ENCODE data around the gene EXO5.
"Not testable (repeated sequence)": the region's sequence is repeated elsewhere in the genome, so short reads cannot be mapped to it uniquely, and the experiment has no call there.

The EXO5 gene

DNA sequence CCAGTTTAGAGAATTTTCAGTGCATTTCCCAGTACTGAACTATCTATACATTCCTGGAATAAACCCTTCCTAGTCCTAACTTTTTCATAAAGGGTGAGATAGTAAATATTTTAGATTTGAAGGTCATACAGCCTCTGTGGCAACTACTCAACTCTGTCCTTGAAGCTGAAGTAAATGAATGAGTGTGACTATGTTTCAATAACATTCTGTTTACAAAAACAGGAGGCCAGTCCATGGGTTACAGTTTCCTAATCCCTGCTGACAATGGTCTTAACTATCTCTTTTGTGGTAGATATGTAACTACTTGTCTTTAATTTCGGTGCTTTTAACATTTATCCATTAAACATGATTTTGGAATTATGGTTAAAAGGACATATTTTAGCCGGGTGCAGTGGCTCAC, 27.2 kb downstream of the EXO5 start:
- no peak for DNase-seq
- intact Hi-C loops (cut with DNase I) = no loop called here

DNA sequence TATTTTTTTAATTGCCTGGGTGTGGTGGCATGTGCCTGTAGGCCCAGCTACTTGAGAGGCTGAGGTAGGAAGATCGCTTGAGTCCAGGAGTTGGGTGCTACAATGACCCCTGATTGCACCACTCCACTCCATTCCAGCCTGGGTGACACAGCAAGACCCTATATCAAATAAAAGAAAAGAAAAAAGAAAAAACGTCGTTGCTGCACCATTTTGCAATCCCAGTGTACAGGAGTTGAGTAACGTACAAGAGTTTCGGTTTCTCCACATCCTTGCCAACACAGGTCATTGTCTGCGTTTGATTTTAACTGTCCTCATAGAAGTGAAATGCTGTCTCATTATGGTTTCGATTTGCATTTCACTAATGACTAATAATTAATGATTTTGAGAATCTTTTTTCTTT, 30.8 kb downstream of the EXO5 start:
- no peak for DNase-seq
- intact Hi-C loops (cut with DNase I) = no loop called here

DNA sequence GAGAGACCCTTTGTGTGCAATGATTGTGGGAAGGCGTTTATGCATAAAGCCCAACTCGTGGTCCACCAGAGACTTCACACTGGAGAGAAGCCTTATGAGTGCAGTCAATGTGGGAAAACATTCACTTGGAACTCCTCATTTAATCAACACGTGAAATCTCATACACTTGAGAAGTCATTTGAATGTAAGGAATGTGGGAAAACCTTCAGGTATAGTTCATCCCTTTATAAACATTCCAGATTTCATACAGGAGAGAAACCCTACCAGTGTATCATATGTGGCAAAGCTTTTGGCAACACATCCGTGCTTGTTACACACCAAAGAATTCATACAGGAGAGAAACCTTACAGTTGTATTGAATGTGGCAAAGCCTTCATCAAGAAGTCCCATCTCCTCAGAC, 38.4 kb downstream of the EXO5 start:
- no peak for DNase-seq
- intact Hi-C loops (cut with DNase I) = no loop called here

DNA sequence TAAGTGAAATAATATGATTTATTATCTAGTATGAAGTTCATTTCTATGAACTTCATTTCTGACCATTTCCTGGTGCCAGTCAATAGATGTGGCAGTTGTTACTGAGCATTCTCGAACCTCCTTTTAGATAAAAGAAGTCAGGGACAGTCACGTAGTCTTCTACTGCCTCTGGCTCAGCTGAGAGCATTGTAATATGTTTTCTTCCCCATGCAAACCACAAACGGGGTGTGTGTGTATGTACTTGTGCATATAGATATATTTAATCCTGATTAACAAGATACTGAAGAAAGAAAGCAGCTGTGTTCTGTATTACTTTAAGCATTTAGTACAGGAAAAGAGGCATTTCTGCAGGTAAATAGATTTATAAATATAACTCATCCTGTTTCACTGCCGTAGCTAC, 44.5 kb downstream of the EXO5 start:
- no peak for DNase-seq
- intact Hi-C loops (cut with DNase I) = no loop called here

DNA sequence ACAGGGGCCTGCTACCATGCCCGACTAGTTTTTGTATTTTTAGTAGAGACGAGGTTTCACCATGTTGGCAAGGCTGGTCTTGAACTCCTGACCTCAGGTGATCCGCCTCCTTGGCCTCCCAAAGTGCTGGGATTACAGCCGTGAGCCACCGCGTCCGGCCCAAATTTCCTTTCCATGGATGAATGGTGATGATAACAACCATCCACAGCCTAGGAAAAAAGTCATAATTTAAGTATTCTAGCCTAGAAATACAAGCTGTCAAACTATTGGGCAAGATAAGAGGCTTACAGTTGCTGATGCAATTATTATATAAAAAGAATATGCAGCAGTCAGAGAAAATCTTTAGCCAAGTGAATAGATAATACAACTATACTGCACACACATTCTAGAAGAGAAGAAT, 46.2 kb downstream of the EXO5 start:
- DNase-seq; intact Hi-C loops (cut with DNase I): not testable (repeated sequence)

- DNase-seq = no peak
- intact Hi-C loops (cut with DNase I) = no loop called here
Observed at GRCh38 chr1:40556121-40556520, 47.6 kb downstream of the EXO5 start.

- DNase-seq; intact Hi-C loops (cut with DNase I): not testable (repeated sequence)
Observed at GRCh38 chr1:40558241-40558640, 49.7 kb downstream of the EXO5 start.

DNA sequence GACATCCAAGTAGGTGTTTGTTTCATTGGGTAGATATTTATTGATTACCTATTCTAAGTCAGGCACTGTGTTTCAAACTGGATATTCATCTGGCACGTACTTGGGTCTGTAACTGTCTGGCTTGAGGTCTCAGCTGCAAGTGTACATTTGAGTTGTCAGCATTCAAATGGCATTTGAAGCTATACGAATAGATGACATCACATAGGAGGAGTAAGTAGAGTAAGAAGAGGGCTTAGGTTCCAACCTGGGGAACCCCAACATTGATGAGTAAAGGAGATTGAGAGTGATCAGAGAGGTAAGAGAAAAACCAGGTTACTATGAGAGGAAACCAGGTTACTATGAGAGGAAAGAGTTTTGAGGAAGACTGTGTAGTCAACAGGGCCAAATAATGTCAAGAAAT, 53.6 kb downstream of the EXO5 start:
- intact Hi-C loops (cut with DNase I) = no loop called here
- no peak for DNase-seq

DNA sequence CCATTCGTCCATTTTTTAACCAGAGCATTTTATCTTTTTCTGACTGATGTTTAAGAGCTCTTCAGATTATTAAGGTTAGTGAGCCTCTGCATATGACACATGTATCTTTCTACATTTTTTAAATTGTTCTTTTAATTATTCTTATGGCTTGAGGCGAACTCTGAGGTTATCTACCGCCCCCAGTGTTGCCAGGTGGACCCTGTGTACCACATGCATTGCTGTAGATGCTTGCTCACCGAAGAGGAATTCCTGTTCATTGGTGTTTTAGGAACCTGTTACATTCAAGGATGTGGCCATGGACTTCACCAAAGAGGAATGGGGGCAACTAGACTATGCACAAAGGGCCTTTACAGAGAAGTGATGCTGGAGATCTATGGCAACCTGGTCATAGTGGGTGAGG, 54.7 kb downstream of the EXO5 start:
- intact Hi-C loops (cut with DNase I) = no loop called here
- no peak for DNase-seq

GRCh38 chr1:40564506-40564905, 55.9 kb downstream of the EXO5 start:
- intact Hi-C loops (cut with DNase I) = no loop called here
- DNase-seq = peak in 12 of 42 donors; percentile 3 to 66 (median 20)

GRCh38 chr1:40564913-40565312, 56.3 kb downstream of the EXO5 start:
- no peak for DNase-seq
- intact Hi-C loops (cut with DNase I) = no loop called here

Data from head of caudate nucleus (tissue), 42 donors.